ENCODE measurements around the gene MRPS24.

DNA sequence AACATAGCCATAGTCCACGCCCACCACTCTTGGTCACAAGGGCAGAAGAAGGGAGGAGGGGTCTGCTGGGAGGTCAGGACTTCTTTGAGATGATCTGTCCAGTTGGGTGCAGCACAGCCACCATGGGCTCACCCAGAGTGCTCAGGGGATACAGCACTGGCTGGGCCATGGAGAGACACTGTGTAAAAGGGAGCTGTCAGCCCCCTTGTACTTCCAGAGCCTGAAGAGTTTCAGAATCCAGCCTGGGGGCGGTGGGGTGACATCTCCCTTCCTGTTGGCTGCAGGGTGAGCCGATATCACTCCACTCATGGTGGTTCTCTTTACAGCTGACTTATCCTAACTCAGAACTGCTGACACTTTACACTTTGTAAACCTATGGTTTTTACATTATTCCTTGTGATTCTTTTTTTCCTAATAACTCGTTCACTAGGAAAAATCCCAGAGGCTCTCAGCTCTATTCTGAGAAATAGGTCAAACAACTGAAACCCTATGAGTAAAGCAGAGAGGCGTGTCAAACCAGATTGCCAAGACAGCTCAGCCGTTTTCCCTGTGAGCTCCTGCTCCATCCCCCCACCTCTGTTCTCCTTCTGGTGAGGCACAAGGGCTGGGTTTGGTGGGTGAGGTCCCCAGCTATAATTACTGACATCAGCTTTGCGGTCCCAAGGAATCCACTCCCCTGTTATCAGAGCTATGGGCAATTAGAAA lies 3.2 kb upstream of the MRPS24 start:
- TF ChIP-seq POLR2AphosphoS5 (IDR thresholded peaks at IDR 0.05; ENCODE audit: low read depth, low read length) (no peak), TAF1 (IDR thresholded peaks at IDR 0.05; ENCODE audit: borderline replicate concordance, insufficient read depth, low read length) (no peak), SIN3A (IDR thresholded peaks at IDR 0.05; ENCODE audit: borderline replicate concordance, insufficient read depth, low read length) (no peak), FOXP2 (optimal IDR thresholded peaks at IDR 0.05; ENCODE audit: borderline replicate concordance, extremely low read depth, extremely low read length, insufficient read depth) (no peak)
- TF ChIP-seq, protein P1, sequence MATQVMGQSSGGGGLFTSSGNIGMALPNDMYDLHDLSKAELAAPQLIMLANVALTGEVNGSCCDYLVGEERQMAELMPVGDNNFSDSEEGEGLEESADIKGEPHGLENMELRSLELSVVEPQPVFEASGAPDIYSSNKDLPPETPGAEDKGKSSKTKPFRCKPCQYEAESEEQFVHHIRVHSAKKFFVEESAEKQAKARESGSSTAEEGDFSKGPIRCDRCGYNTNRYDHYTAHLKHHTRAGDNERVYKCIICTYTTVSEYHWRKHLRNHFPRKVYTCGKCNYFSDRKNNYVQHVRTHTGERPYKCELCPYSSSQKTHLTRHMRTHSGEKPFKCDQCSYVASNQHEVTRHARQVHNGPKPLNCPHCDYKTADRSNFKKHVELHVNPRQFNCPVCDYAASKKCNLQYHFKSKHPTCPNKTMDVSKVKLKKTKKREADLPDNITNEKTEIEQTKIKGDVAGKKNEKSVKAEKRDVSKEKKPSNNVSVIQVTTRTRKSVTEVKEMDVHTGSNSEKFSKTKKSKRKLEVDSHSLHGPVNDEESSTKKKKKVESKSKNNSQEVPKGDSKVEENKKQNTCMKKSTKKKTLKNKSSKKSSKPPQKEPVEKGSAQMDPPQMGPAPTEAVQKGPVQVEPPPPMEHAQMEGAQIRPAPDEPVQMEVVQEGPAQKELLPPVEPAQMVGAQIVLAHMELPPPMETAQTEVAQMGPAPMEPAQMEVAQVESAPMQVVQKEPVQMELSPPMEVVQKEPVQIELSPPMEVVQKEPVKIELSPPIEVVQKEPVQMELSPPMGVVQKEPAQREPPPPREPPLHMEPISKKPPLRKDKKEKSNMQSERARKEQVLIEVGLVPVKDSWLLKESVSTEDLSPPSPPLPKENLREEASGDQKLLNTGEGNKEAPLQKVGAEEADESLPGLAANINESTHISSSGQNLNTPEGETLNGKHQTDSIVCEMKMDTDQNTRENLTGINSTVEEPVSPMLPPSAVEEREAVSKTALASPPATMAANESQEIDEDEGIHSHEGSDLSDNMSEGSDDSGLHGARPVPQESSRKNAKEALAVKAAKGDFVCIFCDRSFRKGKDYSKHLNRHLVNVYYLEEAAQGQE (IDR thresholded peaks at IDR 0.05; ENCODE audit: insufficient read depth in 1 of 2, low read depth in 2 of 2, low read length in 2 of 2) = no peak

All from PFSK-1 (cell line).